OCI-LY3 (cell line): Measurements from ENCODE around the gene PPARG.
"Not testable (repeated sequence)": the region's sequence is repeated elsewhere in the genome, so short reads cannot be mapped to it uniquely, and the experiment has no call there.

ENCODE experiments used
- H2AFZ ChIP-seq: fragments of 200-600, 300-600 bp; shearing (Covaris generic); 2 replicates; pipeline ENCODE4 v1.6.0; 2014; ENCODE audit warnings: antibody characterized with exemption, low read depth, low read length
- H3K27ac ChIP-seq: fragments of 200-600, 300-600 bp; sonication (generic); 2 replicates; pipeline ENCODE4 v1.5.1; 2014; ENCODE audit warnings: mild to moderate bottlenecking, low read length, moderate library complexity, mixed read lengths
- H3K27me3 ChIP-seq: fragments of 200-600, 300-600 bp; sonication (generic); 2 replicates; pipeline ENCODE4 v1.6.1; 2014; ENCODE audit warnings: low read depth, low read length, mixed read lengths
- H3K36me3 ChIP-seq: fragments of 200-600, 300-600 bp; sonication (generic); replicated peaks from 2 replicates; pipeline ENCODE3; 2014; ENCODE audit warnings: low read depth, low read length, mixed read lengths
- H3K4me1 ChIP-seq: fragments of 300-600, 200-600 bp; sonication (generic); 2 replicates; pipeline ENCODE4 v1.6.1; 2014; ENCODE audit warnings: low read length, mixed read lengths
- H3K4me2 ChIP-seq: fragments of 200-600, 300-600 bp; sonication (generic); 2 replicates; pipeline ENCODE4 v1.6.1; 2014; ENCODE audit warnings: low read length, mixed read lengths
- H3K4me3 ChIP-seq: fragments of 300-600, 200-600 bp; sonication (generic); 2 replicates; pipeline ENCODE4 v1.5.1; 2014; ENCODE audit warnings: antibody characterized with exemption, mild to moderate bottlenecking, low read length, moderate library complexity
- H3K79me2 ChIP-seq: fragments of 300-600, 200-600 bp; shearing (Covaris generic); 2 replicates; pipeline ENCODE4 v1.6.1; 2014; ENCODE audit warnings: mild to moderate bottlenecking, low read length, mixed read lengths
- H3K9ac ChIP-seq: fragments of 300-600, 200-600 bp; shearing (Covaris generic); 2 replicates; pipeline ENCODE4 v1.6.0; 2014; ENCODE audit warnings: mild to moderate bottlenecking, low read length, moderate library complexity
- H3K9me3 ChIP-seq: fragments of 200-600, 300-600 bp; shearing (Covaris generic); 2 replicates; pipeline ENCODE4 v1.6.1; 2014; ENCODE audit warnings: low read length, mixed read lengths; ENCODE audit not compliant: insufficient read depth
- H4K20me1 ChIP-seq: fragments of 200-600, 300-600 bp; sonication (generic); 2 replicates; pipeline ENCODE4 v1.6.1; 2016; ENCODE audit warnings: low read length, mixed read lengths; ENCODE audit not compliant: insufficient read depth
- CTCF ChIP-seq: fragments of 200-600, 300-600 bp; sonication (generic); IDR thresholded peaks from 2 replicates; pipeline ENCODE4 v1.5.1; 2014; ENCODE audit warnings: antibody characterized with exemption, low read length, low read depth
- EZH2phosphoT487 ChIP-seq: fragments of 200-600 bp; shearing (Covaris generic); IDR thresholded peaks from 2 replicates; pipeline ENCODE4 v1.6.1; 2018; ENCODE audit warnings: antibody characterized with exemption, mixed run types, low read depth

Gene PPARG

GRCh38 chr3:12454076-12454815 is 165.4 kb downstream of the PPARG start:
- H3K4me1 ChIP-seq: no peaks in the 10 kb centered on the region
- H4K20me1 ChIP-seq: no peaks in the 10 kb centered on the region
- H3K4me3 ChIP-seq: no peak overlapping the region
- no peak overlapping the region for H3K9ac ChIP-seq
- H3K4me2 ChIP-seq: no peak overlapping the region
- no peak overlapping the region for H3K27ac ChIP-seq
- H2AFZ ChIP-seq: no peak overlapping the region
- no peaks in the 10 kb centered on the region for H3K36me3 ChIP-seq
- H3K79me2 ChIP-seq: no peaks in the 10 kb centered on the region
- no peaks in the 10 kb centered on the region for H3K27me3 ChIP-seq
- H3K9me3 ChIP-seq: no peaks in the 10 kb centered on the region
- no peak for TF ChIP-seq EZH2phosphoT487

GRCh38 chr3:12454816-12455121 is 165.9 kb downstream of the PPARG start:
- H2AFZ ChIP-seq: no peak overlapping the region
- no peak overlapping the region for H3K27ac ChIP-seq
- H3K9ac ChIP-seq: no peak overlapping the region
- TF ChIP-seq EZH2phosphoT487 (no peak), CTCF (no peak)
- no peak overlapping the region for H3K4me2 ChIP-seq
- H4K20me1 ChIP-seq: no peaks in the 10 kb centered on the region
- no peaks in the 10 kb centered on the region for H3K27me3 ChIP-seq
- no peak overlapping the region for H3K4me3 ChIP-seq
- H3K4me1 ChIP-seq: no peaks in the 10 kb centered on the region
- no peaks in the 10 kb centered on the region for H3K9me3 ChIP-seq
- H3K36me3 ChIP-seq: no peaks in the 10 kb centered on the region
- no peaks in the 10 kb centered on the region for H3K79me2 ChIP-seq

GRCh38 chr3:12455740-12456139 is 166.9 kb downstream of the PPARG start:
- TF ChIP-seq EZH2phosphoT487: no peak
- no peak for TF ChIP-seq CTCF
- no peak overlapping the region for H3K4me2 ChIP-seq
- H3K36me3 ChIP-seq: no peaks in the 10 kb centered on the region
- no peaks in the 10 kb centered on the region for H3K79me2 ChIP-seq
- H3K9me3 ChIP-seq: no peaks in the 10 kb centered on the region
- H3K4me1 ChIP-seq: no peaks in the 10 kb centered on the region
- no peaks in the 10 kb centered on the region; the same call in 1 of the 2 replicates for H3K27me3 ChIP-seq
- H2AFZ ChIP-seq: no peak overlapping the region
- H4K20me1 ChIP-seq: no peaks in the 10 kb centered on the region
- H3K4me3 ChIP-seq: no peak overlapping the region
- no peak overlapping the region for H3K9ac ChIP-seq
- no peak overlapping the region for H3K27ac ChIP-seq

- Histone ChIP-seq H4K20me1 (no peaks in the 10 kb centered on the region), H3K27ac (no peak overlapping the region), H3K79me2 (no peaks in the 10 kb centered on the region), H3K9me3 (no peaks in the 10 kb centered on the region), H3K4me3 (no peak overlapping the region), H3K4me1 (no peaks in the 10 kb centered on the region), H3K27me3 (no peaks in the 10 kb centered on the region; the same call in 1 of the 2 replicates), H3K36me3 (no peaks in the 10 kb centered on the region), H3K9ac (no peak overlapping the region), H2AFZ (no peak overlapping the region), H3K4me2 (no peak overlapping the region)
- no peak for TF ChIP-seq CTCF
- no peak for TF ChIP-seq EZH2phosphoT487
Observed at GRCh38 chr3:12456441-12456840, 167.6 kb downstream of the PPARG start.

- H3K27me3 ChIP-seq, H3K27ac ChIP-seq, H3K4me2 ChIP-seq, H4K20me1 ChIP-seq, H2AFZ ChIP-seq, H3K79me2 ChIP-seq, H3K4me1 ChIP-seq, H3K36me3 ChIP-seq, H3K9ac ChIP-seq, H3K4me3 ChIP-seq, H3K9me3 ChIP-seq: not testable (repeated sequence)
Observed at GRCh38 chr3:12457380-12457779, 168.5 kb downstream of the PPARG start.
